ENCODE results near the gene EPN2. TPM values are rescaled to one million over a fixed set of nuclear protein-coding genes. Genes with fewer than 3 reads are reported as not detected.

Gene EPN2
- total RNA-seq, 2 donors from 2014 or later = 28.7 to 47.9 TPM

GRCh38 chr17:19364699-19365498, 127.7 kb downstream of the EPN2 start:
- Histone ChIP-seq H3K36me3 (no peaks in the 10 kb centered on the region), H3K27ac (no peak overlapping the region), H3K27me3 (replicated peaks; ENCODE audit: insufficient read depth) (no peaks in the 10 kb centered on the region), H3K4me3 (no peak overlapping the region), H3K9me3 (no peaks in the 10 kb centered on the region), H3K4me1 (ENCODE audit: control insufficient read depth in 1 of 2, low read depth in 2 of 2) (peaks cover 0 to 8% of the 10 kb centered on the region in 2 donors)
- DNase-seq (ENCODE audit: low spot score) (no peak), ATAC-seq (ENCODE audit: insufficient number of reproducible peaks, low FRiP score, low read depth) (no peak)
- TF ChIP-seq, protein P1, sequence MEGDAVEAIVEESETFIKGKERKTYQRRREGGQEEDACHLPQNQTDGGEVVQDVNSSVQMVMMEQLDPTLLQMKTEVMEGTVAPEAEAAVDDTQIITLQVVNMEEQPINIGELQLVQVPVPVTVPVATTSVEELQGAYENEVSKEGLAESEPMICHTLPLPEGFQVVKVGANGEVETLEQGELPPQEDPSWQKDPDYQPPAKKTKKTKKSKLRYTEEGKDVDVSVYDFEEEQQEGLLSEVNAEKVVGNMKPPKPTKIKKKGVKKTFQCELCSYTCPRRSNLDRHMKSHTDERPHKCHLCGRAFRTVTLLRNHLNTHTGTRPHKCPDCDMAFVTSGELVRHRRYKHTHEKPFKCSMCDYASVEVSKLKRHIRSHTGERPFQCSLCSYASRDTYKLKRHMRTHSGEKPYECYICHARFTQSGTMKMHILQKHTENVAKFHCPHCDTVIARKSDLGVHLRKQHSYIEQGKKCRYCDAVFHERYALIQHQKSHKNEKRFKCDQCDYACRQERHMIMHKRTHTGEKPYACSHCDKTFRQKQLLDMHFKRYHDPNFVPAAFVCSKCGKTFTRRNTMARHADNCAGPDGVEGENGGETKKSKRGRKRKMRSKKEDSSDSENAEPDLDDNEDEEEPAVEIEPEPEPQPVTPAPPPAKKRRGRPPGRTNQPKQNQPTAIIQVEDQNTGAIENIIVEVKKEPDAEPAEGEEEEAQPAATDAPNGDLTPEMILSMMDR (IDR thresholded peaks at IDR 0.05) = no peak

DNA sequence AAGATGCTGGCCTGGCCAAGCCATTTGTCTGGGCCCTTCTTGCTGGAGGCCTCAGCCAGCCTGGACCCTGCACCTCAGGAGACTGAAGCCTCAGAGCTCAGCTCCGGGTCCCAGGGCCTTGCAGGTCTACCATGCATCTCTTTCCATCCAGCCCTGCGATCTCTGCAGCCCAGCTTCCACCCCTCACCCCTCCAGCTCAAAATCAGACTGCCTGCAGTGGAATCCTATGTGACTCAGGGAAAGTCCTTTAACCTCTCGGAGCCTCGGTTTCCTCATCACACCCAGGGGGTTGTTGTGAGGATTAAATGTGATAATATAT, 128.3 kb downstream of the EPN2 start:
- no peaks in the 10 kb centered on the region for H3K27me3 ChIP-seq (replicated peaks; ENCODE audit: insufficient read depth)
- no peaks in the 10 kb centered on the region for H3K9me3 ChIP-seq
- H3K4me1 ChIP-seq (ENCODE audit: control insufficient read depth in 1 of 2, low read depth in 2 of 2) = peaks cover 0 to 8% of the 10 kb centered on the region in 2 donors
- ATAC-seq (ENCODE audit: insufficient number of reproducible peaks, low FRiP score, low read depth) (no peak), DNase-seq (ENCODE audit: low spot score) (no peak)
- H3K4me3 ChIP-seq = no peak overlapping the region
- H3K36me3 ChIP-seq = no peaks in the 10 kb centered on the region
- TF ChIP-seq, protein P1 (IDR thresholded peaks at IDR 0.05) = no peak
- no peak overlapping the region for H3K27ac ChIP-seq

GRCh38 chr17:19365833-19366636, 128.9 kb downstream of the EPN2 start:
- Histone ChIP-seq H3K4me3 (no peak overlapping the region), H3K9me3 (no peaks in the 10 kb centered on the region), H3K36me3 (no peaks in the 10 kb centered on the region), H3K27ac (no peak overlapping the region), H3K4me1 (ENCODE audit: control insufficient read depth in 1 of 2, low read depth in 2 of 2) (peaks cover 0 to 8% of the 10 kb centered on the region in 2 donors), H3K27me3 (replicated peaks; ENCODE audit: insufficient read depth) (no peaks in the 10 kb centered on the region)
- TF ChIP-seq, protein P1 (IDR thresholded peaks at IDR 0.05) = no peak
- DNase-seq (ENCODE audit: low spot score) (no peak), ATAC-seq (ENCODE audit: insufficient number of reproducible peaks, low FRiP score, low read depth) (no peak)

DNA sequence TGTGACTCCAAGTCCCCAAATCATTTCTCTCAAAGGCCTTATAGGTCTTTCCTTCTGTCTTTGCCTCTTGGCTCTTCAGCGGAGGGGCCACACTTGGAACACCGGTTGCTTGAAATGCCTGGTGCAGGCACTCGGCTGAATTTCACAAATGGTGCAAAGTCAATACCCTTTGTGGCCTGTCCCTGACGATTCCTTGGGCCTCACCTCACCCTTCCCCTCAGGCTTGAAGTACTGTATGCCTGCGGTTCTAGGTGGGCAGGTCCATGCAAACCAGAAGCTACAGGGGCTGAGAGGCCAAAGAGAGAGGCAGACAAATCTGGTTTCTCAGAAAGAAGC, 129.4 kb downstream of the EPN2 start:
- Histone ChIP-seq H3K9me3 (no peaks in the 10 kb centered on the region), H3K36me3 (no peaks in the 10 kb centered on the region), H3K27me3 (replicated peaks; ENCODE audit: insufficient read depth) (no peaks in the 10 kb centered on the region), H3K27ac (no peak overlapping the region), H3K4me3 (no peak overlapping the region), H3K4me1 (ENCODE audit: control insufficient read depth in 1 of 2, low read depth in 2 of 2) (peaks cover 0 to 8% of the 10 kb centered on the region in 2 donors)
- DNase-seq (ENCODE audit: low spot score) = no peak
- TF ChIP-seq, protein P1 (IDR thresholded peaks at IDR 0.05) = no peak
- no peak for ATAC-seq (ENCODE audit: insufficient number of reproducible peaks, low FRiP score, low read depth)

DNA sequence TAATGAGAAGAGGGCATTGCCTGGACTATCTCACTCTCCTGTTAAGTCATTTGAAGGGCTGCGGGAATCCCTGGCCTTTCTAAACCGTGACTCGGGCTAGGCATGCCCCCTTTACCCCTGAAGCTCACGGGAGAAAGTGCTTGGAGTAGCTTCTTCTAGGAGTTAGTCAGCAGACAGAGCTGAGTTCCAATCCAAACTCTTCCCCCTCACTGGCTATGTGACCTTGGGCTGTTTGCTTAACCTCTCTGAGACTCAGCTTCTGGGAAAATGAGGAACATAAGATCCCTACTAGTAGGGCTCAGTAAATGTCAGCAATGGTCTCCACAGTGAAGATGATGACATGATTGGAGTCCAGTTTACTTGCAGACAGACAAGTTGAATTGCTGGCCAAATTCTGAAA, 131.1 kb downstream of the EPN2 start:
- Histone ChIP-seq H3K36me3 (no peaks in the 10 kb centered on the region), H3K9me3 (no peaks in the 10 kb centered on the region), H3K4me1 (ENCODE audit: control insufficient read depth in 1 of 2, low read depth in 2 of 2) (no peaks in the 10 kb centered on the region), H3K27ac (no peak overlapping the region), H3K4me3 (no peak overlapping the region), H3K27me3 (replicated peaks; ENCODE audit: insufficient read depth) (no peaks in the 10 kb centered on the region)
- TF ChIP-seq, protein P1 (IDR thresholded peaks at IDR 0.05) = no peak
- ATAC-seq (ENCODE audit: insufficient number of reproducible peaks, low FRiP score, low read depth) = no peak
- no peak for DNase-seq (ENCODE audit: low spot score)
